Stimulated activated CD4-positive, alpha-beta T cell treated with anti-CD3 and anti-CD28 coated beads, Interleukin-15, amount 100 ng/mL, for 48 hours (primary cell): ENCODE results near the gene RIN3.

Experiments used
- DNase-seq, 2 donors: peaks; one replicate each; pipeline ENCODE4 v3.0.0-alpha.2; 2020; ENCODE audit warnings: low read depth in 2 of 2

Gene RIN3

GRCh38 chr14:92600318-92601053 lies 86.9 kb downstream of the RIN3 start:
- no peak for DNase-seq

GRCh38 chr14:92601131-92601710 lies 87.6 kb downstream of the RIN3 start:
- DNase-seq, result no peak

GRCh38 chr14:92601757-92602417 lies 88.3 kb downstream of the RIN3 start:
- no peak for DNase-seq

- no peak for DNase-seq
Observed at GRCh38 chr14:92603309-92604242, 90.0 kb downstream of the RIN3 start.

GRCh38 chr14:92605274-92605940 lies 91.8 kb downstream of the RIN3 start:
- DNase-seq, result no peak

- DNase-seq, result no peak
Observed at GRCh38 chr14:92607251-92607650, 93.7 kb downstream of the RIN3 start.

- DNase-seq, result no peak
Observed at GRCh38 chr14:92607702-92608429, 94.3 kb downstream of the RIN3 start.

GRCh38 chr14:92609955-92610354 lies 96.4 kb downstream of the RIN3 start:
- no peak for DNase-seq

- DNase-seq, result no peak
Observed at GRCh38 chr14:92610849-92611271, 97.3 kb downstream of the RIN3 start.

GRCh38 chr14:92613008-92613658 lies 99.6 kb downstream of the RIN3 start:
- DNase-seq, result peak; percentile 30 to 59

- DNase-seq, result no peak
Observed at GRCh38 chr14:92613681-92614260, 100.2 kb downstream of the RIN3 start.

GRCh38 chr14:92615451-92615850 lies 101.9 kb downstream of the RIN3 start:
- DNase-seq, result peak in 1 of 2 donors; percentile 26

GRCh38 chr14:92616178-92616577 lies 102.6 kb downstream of the RIN3 start:
- no peak for DNase-seq

- no peak for DNase-seq
Observed at GRCh38 chr14:92617581-92617980, 104.0 kb downstream of the RIN3 start.

GRCh38 chr14:92619671-92620456 lies 106.3 kb downstream of the RIN3 start:
- no peak for DNase-seq

- no peak for DNase-seq
Observed at GRCh38 chr14:92622311-92622710, 108.7 kb downstream of the RIN3 start.

- no peak for DNase-seq
Observed at GRCh38 chr14:92624764-92625163, 111.2 kb downstream of the RIN3 start.

- no peak for DNase-seq
Observed at GRCh38 chr14:92625213-92625612, 111.6 kb downstream of the RIN3 start.

GRCh38 chr14:92626041-92626440 lies 112.5 kb downstream of the RIN3 start:
- DNase-seq, result no peak
